Prostate gland (tissue), 2 donors: ENCODE results near the gene GLP1R.

Experiments used
- CTCF ChIP-seq, 4 experiments: fragments of 200-600 bp in 2 of 4; fragments of 450-650 bp in 2 of 4; sonication (generic) in 2 of 4; IDR thresholded peaks; 1 replicate in 3 of 4; 2 replicates in 1 of 4; pipeline ENCODE4 v1.5.1; 2016 to 2019; ENCODE audit warnings: antibody characterized with exemption in 4 of 4, mild to moderate bottlenecking in 2 of 4, moderate library complexity in 2 of 4
- POLR2A ChIP-seq: fragments of 450-650 bp; IDR thresholded peaks from one replicate; pipeline ENCODE4 v1.6.1; 2016; ENCODE audit warnings: antibody characterized with exemption, mild to moderate bottlenecking
- POLR2AphosphoS5 ChIP-seq: sonication (generic); formaldehyde crosslinking; IDR thresholded peaks from one replicate; pipeline ENCODE4 v1.6.1; 2017; ENCODE audit warnings: antibody characterized with exemption

GRCh38 chr6:39130691-39131090 is 82.1 kb downstream of the GLP1R start:
- no peak for TF ChIP-seq CTCF (IDR thresholded peaks at IDR 0.05)
- TF ChIP-seq POLR2A: no peak
- TF ChIP-seq POLR2AphosphoS5: no peak
